ENCODE data around the gene SENP8.
A peak's percentile ranks its signal among the peaks of the same experiment; 100 is the strongest.
"Not testable (repeated sequence)": the region's sequence is repeated elsewhere in the genome, so short reads cannot be mapped to it uniquely, and the experiment has no call there.

SENP8 gene

DNA sequence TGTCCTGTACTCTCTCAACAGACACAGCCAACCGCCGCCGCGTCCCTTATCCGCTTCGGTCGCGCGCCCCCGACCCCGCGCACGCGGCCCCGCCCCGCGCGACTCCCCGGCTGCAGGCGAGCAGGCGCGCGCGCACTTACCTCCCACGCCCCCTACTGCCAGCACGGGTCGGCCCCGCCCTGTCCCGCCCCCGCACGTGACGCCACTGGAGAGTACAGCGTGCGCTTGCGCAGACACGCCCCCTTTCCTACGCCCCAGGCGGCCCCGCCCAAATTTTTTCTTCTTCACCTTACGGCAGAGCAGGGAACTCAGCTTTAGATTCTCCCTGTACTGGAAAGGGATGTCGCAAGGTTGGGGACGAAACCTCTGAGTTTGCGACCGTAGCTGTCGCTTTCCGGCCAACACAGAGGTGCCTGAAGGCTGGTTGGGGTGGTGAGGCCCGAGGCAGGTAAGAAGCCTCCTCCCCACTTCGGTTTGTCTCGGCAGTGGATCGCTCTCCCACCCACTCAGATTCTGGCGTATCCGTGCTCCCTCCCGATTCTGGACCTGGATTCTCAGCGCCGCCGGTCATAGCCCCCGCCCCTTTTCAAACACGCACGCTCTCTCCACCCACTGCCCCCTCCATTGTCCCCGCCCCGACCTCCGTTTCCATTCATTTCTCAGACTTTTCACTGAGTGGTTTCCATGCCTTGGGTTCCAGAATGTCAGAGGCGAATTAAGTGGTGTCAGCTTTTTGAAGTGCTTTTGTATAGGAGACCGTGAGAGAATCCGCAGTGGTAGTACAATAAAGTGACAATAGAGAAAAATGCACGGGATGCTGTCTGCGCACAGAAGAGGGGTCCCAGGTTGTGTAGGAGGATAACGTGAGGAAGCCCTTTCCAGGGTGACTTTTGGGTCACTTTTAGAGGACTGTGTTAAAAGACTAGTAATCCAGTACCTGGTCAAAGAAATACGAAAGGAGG lies at the start of gene SENP8, which contains the start of gene MYO9A:
Gene SENP8, plus strand, starts transcription at position 387 of the 962 bp plus-strand sequence. CDS start 21,221 bp downstream, outside the sequence.
Gene MYO9A, minus strand, starts transcription at position 134 of the 962 bp plus-strand sequence. CDS start 71,587 bp downstream, outside the sequence.
- peak; percentile 76 to 99 (median 95) for DNase-seq

- DNase-seq: no peak
Measured at GRCh38 chr15:72068856-72069255, 49.3 kb upstream of the SENP8 start.

DNA sequence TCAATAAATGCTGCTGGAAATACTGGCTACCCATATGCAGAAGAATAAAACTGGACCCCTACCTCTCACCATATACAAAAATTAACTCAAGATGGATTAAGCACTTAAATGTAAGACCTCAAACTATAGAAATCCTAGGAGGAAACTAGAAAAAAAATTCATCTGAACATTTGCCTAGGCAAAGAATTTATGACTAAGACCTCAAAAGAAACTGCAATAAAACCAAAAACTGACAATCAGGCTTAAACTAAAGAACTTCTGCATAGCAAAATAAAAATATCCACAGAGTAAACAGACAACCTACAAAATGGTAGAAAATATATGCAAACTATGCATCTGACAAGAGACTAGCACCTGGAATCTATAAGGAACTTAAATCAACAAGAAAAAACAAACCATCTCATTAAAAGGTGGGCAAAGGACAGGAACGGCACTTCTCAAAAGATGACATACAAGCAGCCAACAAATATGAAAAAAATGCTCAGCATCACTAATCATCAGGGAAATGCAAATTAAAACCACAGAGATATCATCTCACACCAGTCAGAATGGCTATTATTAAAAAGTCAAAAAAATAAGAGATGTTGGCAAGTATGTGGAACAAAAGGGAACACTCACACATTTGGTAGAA lies 47.3 kb upstream of the SENP8 start:
- DNase-seq: no peak

DNA sequence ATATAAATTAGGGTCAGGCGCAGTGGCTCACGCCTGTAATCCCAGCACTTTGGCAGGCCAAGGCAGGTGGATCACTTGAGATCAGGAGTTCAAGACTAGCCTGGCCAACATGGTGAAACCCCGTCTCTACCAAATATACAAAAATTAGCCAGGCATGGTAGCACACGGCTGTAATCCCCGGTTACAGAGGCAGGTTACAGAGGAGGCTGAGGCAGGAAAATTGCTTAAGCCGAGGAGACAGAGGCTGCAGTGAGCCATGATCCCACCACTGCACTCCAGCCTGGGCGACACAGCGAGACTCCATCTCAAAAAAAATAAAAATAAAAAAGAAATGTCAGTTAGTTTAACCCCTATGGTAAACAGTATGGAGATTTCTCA lies 46.8 kb upstream of the SENP8 start:
- not testable (repeated sequence) for DNase-seq

GRCh38 chr15:72074335-72075060 lies 43.7 kb upstream of the SENP8 start:
- no peak for DNase-seq

DNA sequence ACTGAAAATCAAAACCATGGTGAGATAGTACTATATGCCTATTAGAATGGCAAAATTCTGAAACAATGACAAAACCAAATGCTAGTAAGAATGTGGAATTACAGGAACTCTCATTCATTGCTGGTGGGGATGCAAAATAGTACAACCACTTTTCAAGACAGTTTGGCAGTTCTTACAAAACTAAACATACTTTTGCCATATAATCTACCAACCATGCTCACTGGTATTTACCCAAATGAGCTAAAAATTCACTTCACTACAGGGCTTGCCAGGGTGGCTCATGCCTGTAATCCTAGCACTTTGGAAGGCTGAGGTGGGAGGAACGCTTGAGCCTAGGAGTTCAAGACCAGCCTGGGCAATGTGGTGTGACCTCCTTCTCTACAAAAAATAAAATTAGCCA lies 40.3 kb upstream of the SENP8 start:
- DNase-seq: no peak

DNA sequence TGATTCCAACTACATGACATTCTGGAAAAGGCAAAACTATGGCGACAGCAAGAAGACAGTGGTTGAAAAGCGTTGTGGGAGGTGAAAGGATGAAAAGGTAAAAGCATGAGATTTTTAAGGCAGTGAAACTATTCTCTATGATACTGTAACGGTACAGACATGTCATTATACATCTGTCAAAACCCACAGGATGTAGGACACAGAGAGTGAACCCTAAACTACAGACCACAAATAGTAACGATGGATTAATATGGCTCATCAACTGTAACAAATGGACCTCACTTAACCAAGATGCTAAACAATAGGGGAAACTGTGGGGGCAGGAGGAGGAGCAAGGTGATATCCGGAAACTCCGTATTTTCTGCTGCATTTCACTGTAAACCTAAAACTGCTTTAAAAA lies 39.3 kb upstream of the SENP8 start:
- DNase-seq: no peak

GRCh38 chr15:72082176-72082575 lies 36.0 kb upstream of the SENP8 start:
- DNase-seq: no peak

DNA sequence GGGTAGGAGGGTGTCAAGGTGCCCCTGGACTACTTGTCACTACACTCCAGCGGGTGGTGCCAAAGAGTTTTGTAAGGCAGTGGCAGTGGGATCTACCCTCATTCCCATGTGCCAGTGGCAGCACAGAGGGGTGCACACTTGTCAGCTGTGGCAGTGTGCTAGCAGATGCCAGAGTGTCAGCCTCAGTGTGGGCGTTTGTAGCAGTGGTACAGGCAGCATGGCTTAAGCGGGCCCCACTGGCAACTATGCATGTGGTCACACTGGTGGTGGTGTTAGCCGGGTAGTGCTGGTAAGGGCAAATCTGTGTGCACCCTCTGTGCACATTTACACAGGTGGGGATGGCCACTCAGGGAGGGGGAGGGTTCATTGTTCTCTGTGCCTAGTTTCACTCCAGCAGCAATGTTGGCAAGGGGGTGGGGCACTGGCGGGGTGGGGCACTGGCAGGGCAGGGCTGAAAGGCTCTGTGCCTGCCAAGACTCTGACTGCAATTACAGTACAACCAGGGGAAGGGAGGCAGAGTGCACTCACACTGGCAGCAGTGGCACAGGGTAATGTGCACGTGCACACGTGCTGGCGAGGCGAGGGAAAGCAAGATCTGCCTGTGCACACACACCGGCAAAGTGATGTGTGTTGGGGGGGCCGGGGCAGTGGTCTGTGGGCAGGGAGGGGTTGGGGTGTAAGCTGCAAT lies 32.0 kb upstream of the SENP8 start:
- no peak for DNase-seq

- DNase-seq: peak in 1 of 14 donors; percentile 3
Measured at GRCh38 chr15:72086920-72087648, 31.1 kb upstream of the SENP8 start.

- DNase-seq: no peak
Measured at GRCh38 chr15:72092006-72092405, 26.2 kb upstream of the SENP8 start.

- no peak for DNase-seq
Measured at GRCh38 chr15:72092691-72093090, 25.5 kb upstream of the SENP8 start.

GRCh38 chr15:72096796-72097195 lies 21.4 kb upstream of the SENP8 start:
- DNase-seq: no peak

- no peak for DNase-seq
Measured at GRCh38 chr15:72098040-72098439, 20.2 kb upstream of the SENP8 start.

DNA sequence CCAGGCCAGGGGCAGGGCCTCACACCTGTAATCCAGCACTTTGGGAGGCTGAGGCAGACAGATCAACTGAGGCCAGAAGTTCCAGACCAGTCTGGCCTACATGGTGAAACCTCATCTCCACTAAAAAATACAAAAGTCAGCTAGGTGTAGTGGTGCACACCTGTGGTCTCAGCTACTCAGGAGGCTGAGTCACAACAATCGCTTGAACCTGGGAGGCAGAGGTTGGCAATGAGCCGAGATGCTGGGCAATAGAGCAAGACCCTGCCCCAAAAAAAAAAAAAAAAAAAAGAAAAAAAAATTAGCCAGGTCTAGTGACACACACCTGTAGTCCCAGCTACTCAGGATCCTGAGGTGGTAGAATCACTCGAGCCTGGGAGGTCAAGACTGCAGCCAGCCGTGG lies 19.0 kb upstream of the SENP8 start:
- DNase-seq: no peak

DNA sequence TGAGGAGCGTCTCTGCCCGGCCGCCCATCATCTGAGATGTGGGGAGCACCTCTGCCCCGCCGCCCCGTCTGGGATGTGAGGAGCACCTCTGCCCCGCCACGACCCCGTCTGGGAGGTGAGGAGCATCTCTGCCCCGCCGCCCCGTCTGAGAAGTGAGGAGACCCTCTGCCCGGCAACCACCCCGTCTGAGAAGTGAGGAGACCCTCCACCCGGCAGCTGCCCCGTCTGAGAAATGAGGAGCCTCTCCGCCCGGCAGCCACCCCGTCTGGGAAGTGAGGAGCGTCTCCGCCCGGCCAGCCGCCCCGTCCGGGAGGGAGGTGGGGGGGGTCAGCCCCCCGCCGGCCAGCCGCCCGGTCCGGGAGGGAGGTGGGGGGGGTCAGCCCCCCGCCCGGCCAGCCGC lies 17.7 kb upstream of the SENP8 start:
- not testable (repeated sequence) for DNase-seq

GRCh38 chr15:72105111-72105510 lies 13.1 kb upstream of the SENP8 start:
- no peak for DNase-seq

DNA sequence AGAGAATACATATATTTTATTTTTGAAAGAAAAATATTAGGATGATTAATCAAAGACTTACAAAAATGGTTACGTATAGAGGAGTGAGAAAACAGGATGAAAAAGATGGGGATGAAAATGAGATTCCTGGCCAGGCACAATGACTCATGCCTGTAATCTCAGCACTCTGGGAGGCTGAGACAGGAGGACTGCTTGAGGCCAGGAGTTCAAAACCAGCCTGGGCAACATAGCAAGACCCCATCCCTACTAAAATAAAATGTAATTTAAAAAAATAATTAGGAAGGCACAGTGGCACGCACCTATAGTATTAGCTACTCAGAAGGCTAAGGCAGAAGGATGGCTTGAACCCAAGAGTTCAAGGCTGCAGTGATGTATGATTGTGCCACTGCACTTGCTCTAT lies 12.1 kb upstream of the SENP8 start:
- DNase-seq: no peak

DNA sequence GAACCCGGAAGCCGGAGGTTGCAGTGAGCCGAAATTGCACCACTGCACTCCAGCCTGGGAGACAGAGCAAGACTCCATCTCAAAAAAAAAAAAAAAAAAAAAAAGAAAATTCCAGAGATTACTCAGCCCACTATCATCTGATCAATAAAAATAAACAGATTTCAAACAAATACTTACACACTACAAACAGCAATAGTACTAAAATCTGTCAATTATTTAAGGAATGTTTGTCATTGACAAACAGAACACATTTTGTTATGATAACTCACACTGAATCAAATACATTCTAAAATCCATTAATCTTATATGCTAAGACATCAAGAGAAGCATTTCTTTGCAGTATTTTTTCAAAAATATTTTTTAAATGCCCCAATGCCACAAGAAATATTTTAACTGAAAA lies 7.8 kb upstream of the SENP8 start:
- DNase-seq: no peak

DNA sequence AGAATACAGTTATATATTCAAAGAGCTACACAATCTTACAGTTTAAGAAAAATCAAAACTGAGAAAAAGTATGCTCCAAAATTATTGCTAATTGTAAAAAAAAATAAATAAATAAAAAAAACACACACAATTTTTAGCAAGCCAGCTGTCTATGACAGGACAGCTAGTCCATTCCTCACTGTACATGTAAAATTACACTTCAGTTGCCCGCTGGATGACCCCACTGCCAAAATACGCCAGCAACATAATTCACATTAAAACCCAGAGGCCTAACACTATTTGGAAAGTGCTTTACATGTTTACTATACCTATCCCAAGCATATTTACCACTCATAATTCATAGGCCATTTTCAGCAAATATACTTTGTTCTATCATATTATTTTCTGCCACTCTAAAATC lies 6.1 kb upstream of the SENP8 start:
- DNase-seq: no peak

DNA sequence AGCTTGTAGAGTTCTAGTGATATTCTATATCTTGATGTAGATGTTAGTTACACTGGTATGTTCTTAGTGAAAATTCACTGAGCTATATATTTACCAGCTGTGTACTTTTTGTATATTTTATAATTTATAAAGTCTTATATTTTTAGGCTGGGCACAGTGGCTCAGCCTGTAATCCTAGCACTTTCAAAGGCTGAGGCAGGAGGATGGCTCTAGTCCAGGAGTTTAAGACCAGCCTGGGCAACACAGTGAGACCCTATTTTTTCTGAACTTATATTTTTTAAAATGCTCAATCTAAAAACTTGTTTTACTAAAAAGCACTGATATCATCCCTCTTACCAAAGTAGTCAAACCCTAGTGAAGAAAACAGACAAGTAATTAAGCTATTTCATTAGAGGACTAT lies 5.4 kb upstream of the SENP8 start:
- no peak for DNase-seq
